Measurements from ENCODE around the gene CBARP. TPM values are rescaled to one million over a fixed set of nuclear protein-coding genes. Genes with fewer than 3 reads are reported as not detected.

The CBARP gene
- total RNA-seq, 1 experiment from 2014 or later = 23.8 TPM

DNA sequence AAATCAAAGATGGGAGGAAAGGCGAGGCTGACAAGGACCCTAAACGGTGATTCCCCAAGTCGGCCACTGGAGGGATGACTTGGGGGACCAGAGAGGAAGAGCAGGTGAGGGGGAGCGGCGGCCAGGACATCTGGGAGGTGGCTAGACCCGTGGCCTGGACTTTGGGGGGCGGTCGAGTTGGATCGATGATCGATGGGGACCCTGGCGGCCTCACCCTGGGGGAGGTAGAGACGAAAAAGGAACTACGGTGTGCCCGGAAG, 23.7 kb upstream of the CBARP start:
- no peaks in the 10 kb centered on the region for H4K20me1 ChIP-seq (ENCODE audit: insufficient read depth)
- peak overlapping the region; percentile 99 for H3K27ac ChIP-seq (ENCODE audit: low read depth, low read length)
- TF ChIP-seq EZH2 (IDR thresholded peaks at IDR 0.05) = no peak
- no peak for TF ChIP-seq SP1 (IDR thresholded peaks at IDR 0.05; ENCODE audit: low read depth)
- TF ChIP-seq, protein P1, sequence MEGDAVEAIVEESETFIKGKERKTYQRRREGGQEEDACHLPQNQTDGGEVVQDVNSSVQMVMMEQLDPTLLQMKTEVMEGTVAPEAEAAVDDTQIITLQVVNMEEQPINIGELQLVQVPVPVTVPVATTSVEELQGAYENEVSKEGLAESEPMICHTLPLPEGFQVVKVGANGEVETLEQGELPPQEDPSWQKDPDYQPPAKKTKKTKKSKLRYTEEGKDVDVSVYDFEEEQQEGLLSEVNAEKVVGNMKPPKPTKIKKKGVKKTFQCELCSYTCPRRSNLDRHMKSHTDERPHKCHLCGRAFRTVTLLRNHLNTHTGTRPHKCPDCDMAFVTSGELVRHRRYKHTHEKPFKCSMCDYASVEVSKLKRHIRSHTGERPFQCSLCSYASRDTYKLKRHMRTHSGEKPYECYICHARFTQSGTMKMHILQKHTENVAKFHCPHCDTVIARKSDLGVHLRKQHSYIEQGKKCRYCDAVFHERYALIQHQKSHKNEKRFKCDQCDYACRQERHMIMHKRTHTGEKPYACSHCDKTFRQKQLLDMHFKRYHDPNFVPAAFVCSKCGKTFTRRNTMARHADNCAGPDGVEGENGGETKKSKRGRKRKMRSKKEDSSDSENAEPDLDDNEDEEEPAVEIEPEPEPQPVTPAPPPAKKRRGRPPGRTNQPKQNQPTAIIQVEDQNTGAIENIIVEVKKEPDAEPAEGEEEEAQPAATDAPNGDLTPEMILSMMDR (IDR thresholded peaks at IDR 0.05 in 2 of 3, conservative IDR thresholded peaks at IDR 0.05 in 1 of 3; ENCODE audit: borderline replicate concordance in 1 of 3, insufficient read depth in 1 of 3, low read depth in 2 of 3, low read length in 2 of 3) = peak in 1 of 3 experiments; percentile 28; a peak in 2 of 6 replicates
- TF ChIP-seq SRF (IDR thresholded peaks at IDR 0.05; ENCODE audit: low read depth) = no peak
- ChIA-PET POLR2A (interaction anchor here (0.6 to 4.4 kb wide), 3 partner anchors 8 to 16 kb away, joined by 3 to 54 read pairs (median 6); partner anchors contain the start of gene CIRBP), RAD21 (ENCODE audit: low non-redundant PET in 1 of 2, low total read pairs in 2 of 2, uncharacterized antibody in 2 of 2, unreplicated experiment in 2 of 2) (interaction anchor here in 1 of 2 experiments (1.3 kb wide), 1 partner anchor 8 kb away, joined by 3 read pairs; no protein-coding TSS in a partner anchor), CTCF (interaction anchor here (0.9 to 1.6 kb wide), 2 partner anchors 14 to 17 kb away, joined by 3 to 15 read pairs; no protein-coding TSS in a partner anchor)
- H3K9me3 ChIP-seq (ENCODE audit: control insufficient read depth in 1 of 2, insufficient read depth in 1 of 2, low read depth in 1 of 2, low read length in 2 of 2) = no peaks in the 10 kb centered on the region
- no TSS peak for BruUV-seq (replicated peaks)
- peak overlapping the region; percentile 99 for H3K9ac ChIP-seq (ENCODE audit: low read length)
- H3K9me2 ChIP-seq (ENCODE audit: insufficient read depth) = no peaks in the 10 kb centered on the region
- peaks cover 6 to 13% of the 10 kb centered on the region in 2 experiments; a peak in 3 of 4 replicates for H3K36me3 ChIP-seq (ENCODE audit: control insufficient read depth in 1 of 2, insufficient read depth in 2 of 2, low read length in 2 of 2)
- peaks cover 59 to 95% of the 10 kb centered on the region in 2 experiments for H3K4me1 ChIP-seq (ENCODE audit: control insufficient read depth in 1 of 2, insufficient read depth in 2 of 2, low read length in 2 of 2)
- H3K27me3 ChIP-seq (ENCODE audit: insufficient read depth, low read length) = no peaks in the 10 kb centered on the region
- H3K4me3 ChIP-seq (replicated peaks in 1 of 2; ENCODE audit: low read depth in 1 of 2, low read length in 2 of 2) = peak overlapping the region; percentile 85 to 89
- peaks cover 27% of the 10 kb centered on the region for H3K79me2 ChIP-seq (ENCODE audit: insufficient read depth, low read length)
- ATAC-seq (no peak), DNase-seq (ENCODE audit: low read depth, low spot score) (no peak)
- intact Hi-C loops (cut with micrococcal nuclease) = no loop called here
- H2AFZ ChIP-seq (ENCODE audit: low read depth, low read length, poor library complexity, severe bottlenecking) = no peak overlapping the region
- H3K4me2 ChIP-seq (ENCODE audit: low read length) = peak overlapping the region; percentile 98

DNA sequence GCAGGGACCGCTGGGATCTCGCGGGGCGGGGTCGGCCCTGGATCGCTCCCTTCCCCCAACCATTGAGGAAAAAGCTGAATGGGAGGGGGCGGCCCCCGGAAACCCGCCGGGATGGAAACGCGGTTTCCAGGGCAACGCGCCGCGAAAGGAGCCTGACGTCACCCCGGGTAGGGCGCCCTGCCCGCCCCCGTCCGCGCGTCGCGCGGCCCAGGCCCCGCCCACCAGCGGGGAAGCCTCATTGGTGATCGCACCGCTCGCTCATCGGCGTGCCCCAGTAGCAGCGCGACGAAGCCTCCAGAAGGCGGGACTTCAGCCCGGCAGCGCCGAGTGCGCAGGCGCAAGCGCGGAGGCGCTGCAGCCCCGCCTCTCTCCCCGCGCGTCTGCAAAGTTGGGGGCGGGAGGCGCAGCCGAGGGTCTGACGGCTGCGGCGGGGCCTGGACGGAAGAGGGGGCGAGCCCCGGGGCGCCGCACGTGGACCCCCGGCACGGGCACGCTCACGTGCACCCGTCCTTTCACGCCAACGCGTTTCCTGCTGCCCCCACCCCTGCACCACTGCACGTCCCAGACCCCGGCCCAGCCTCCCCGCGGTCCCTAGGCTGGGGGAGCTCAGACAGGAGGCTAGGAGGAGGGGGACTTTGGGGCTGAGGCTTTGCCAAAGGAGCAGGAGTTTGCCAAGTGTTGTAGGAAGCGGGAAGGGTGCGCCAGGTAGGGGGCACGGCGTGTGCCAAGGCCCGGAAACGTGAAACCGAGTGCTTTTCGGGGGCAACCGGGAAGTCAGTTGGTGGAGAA, 23.1 kb upstream of the CBARP start:
- RAD21 ChIA-PET (ENCODE audit: low non-redundant PET in 1 of 2, low total read pairs in 2 of 2, uncharacterized antibody in 2 of 2, unreplicated experiment in 2 of 2) = interaction anchor here in 1 of 2 experiments (1.3 kb wide), 1 partner anchor 8 kb away, joined by 3 read pairs; no protein-coding TSS in a partner anchor
- CTCF ChIA-PET = interaction anchor here (1.0 to 1.6 kb wide), 2 partner anchors 16 kb away, joined by 4 to 15 read pairs; no protein-coding TSS in a partner anchor
- H3K9me3 ChIP-seq (ENCODE audit: control insufficient read depth in 1 of 2, insufficient read depth in 1 of 2, low read depth in 1 of 2, low read length in 2 of 2) = no peaks in the 10 kb centered on the region
- no peaks in the 10 kb centered on the region for H3K9me2 ChIP-seq (ENCODE audit: insufficient read depth)
- peaks cover 58 to 93% of the 10 kb centered on the region in 2 experiments for H3K4me1 ChIP-seq (ENCODE audit: control insufficient read depth in 1 of 2, insufficient read depth in 2 of 2, low read length in 2 of 2)
- H3K27ac ChIP-seq (ENCODE audit: low read depth, low read length) = peak overlapping the region; percentile 99
- intact Hi-C loops (cut with micrococcal nuclease) = no loop called here
- no peaks in the 10 kb centered on the region for H3K27me3 ChIP-seq (ENCODE audit: insufficient read depth, low read length)
- peak overlapping the region; percentile 99 for H3K9ac ChIP-seq (ENCODE audit: low read length)
- H4K20me1 ChIP-seq (ENCODE audit: insufficient read depth) = no peaks in the 10 kb centered on the region
- H3K4me2 ChIP-seq (ENCODE audit: low read length) = peak overlapping the region; percentile 98
- BruUV-seq (replicated peaks) = no TSS peak
- POLR2A ChIA-PET = interaction anchor here (0.6 to 4.4 kb wide), 4 partner anchors 8 to 338 kb away, joined by 3 to 54 read pairs (median 4); partner anchors contain the start of gene CIRBP
- TF ChIP-seq POLR2AphosphoS5 (IDR thresholded peaks at IDR 0.05; ENCODE audit: low read depth, low read length) (peak; percentile 71), SP1 (IDR thresholded peaks at IDR 0.05; ENCODE audit: low read depth) (no peak), EZH2 (IDR thresholded peaks at IDR 0.05) (no peak), ZFX (IDR thresholded peaks at IDR 0.05) (no peak; the same call in 1 of the 2 replicates), TCF7L2 (IDR thresholded peaks at IDR 0.05; ENCODE audit: borderline replicate concordance, extremely low read depth, insufficient read depth, insufficient read length) (no peak), CBX3 (IDR thresholded peaks at IDR 0.05; ENCODE audit: low read depth) (no peak), JUND (IDR thresholded peaks at IDR 0.05) (no peak), POLR2A (IDR thresholded peaks at IDR 0.05; ENCODE audit: borderline replicate concordance, extremely low read depth, insufficient read depth, insufficient read length) (peak; percentile 6), SRF (IDR thresholded peaks at IDR 0.05; ENCODE audit: low read depth) (no peak), SIN3A (IDR thresholded peaks at IDR 0.05; ENCODE audit: low read depth) (no peak)
- TF ChIP-seq, protein P2, sequence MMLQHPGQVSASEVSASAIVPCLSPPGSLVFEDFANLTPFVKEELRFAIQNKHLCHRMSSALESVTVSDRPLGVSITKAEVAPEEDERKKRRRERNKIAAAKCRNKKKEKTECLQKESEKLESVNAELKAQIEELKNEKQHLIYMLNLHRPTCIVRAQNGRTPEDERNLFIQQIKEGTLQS (IDR thresholded peaks at IDR 0.05) = no peak
- H3K79me2 ChIP-seq (ENCODE audit: insufficient read depth, low read length) = peaks cover 31% of the 10 kb centered on the region
- ATAC-seq (peak; percentile 73), DNase-seq (ENCODE audit: low read depth, low spot score) (peak; percentile 91)
- no peak overlapping the region for H2AFZ ChIP-seq (ENCODE audit: low read depth, low read length, poor library complexity, severe bottlenecking)
- peak overlapping the region; percentile 85 to 89 for H3K4me3 ChIP-seq (replicated peaks in 1 of 2; ENCODE audit: low read depth in 1 of 2, low read length in 2 of 2)
- H3K36me3 ChIP-seq (ENCODE audit: control insufficient read depth in 1 of 2, insufficient read depth in 2 of 2, low read length in 2 of 2) = peaks cover 6 to 15% of the 10 kb centered on the region in 2 experiments; a peak in 3 of 4 replicates
